ENCODE results near the gene VAMP7. TPM values are rescaled to one million over a fixed set of nuclear protein-coding genes. Genes with fewer than 3 reads are reported as not detected.
A peak's percentile ranks its signal among the peaks of the same experiment; 100 is the strongest.

Gene VAMP7
- total RNA-seq, 1 experiment from 2014 or later, result 31.5 TPM

GRCh38 chrX:155857561-155857960 lies 23.6 kb upstream of the VAMP7 start:
- Histone ChIP-seq H3K36me3 (ENCODE audit: control insufficient read depth, insufficient read depth, low read length) (no peaks in the 10 kb centered on the region), H3K4me3 (ENCODE audit: low read depth, low read length) (no peak overlapping the region), H3K9me3 (no peaks in the 10 kb centered on the region), H3K27me3 (replicated peaks; ENCODE audit: control insufficient read depth, insufficient read depth, low read length) (no peaks in the 10 kb centered on the region), H3K4me1 (no peaks in the 10 kb centered on the region)
- H3K27me3 Mint-ChIP-seq (ENCODE audit: insufficient read depth, unreplicated experiment), result peaks cover 6% of the 10 kb centered on the region
- peak in 1 of 2 experiments; percentile 26 for TF ChIP-seq CTCF (IDR thresholded peaks at IDR 0.05; ENCODE audit: insufficient read depth in 1 of 2, low read depth in 1 of 2, low read length in 1 of 2, severe bottlenecking in 1 of 2, unreplicated experiment in 1 of 2)
- H3K4me1 Mint-ChIP-seq (ENCODE audit: low read depth, unreplicated experiment), result no peaks in the 10 kb centered on the region
- no peaks in the 10 kb centered on the region for H3K36me3 Mint-ChIP-seq (ENCODE audit: insufficient read depth, unreplicated experiment)
- H3K9me3 Mint-ChIP-seq (ENCODE audit: unreplicated experiment), result no peaks in the 10 kb centered on the region
- intact Hi-C loops (cut with micrococcal nuclease; ENCODE audit: unreplicated experiment), result no loop called here
- BruUV-seq (replicated peaks), result no TSS peak
- ChIA-PET POLR2A (no interaction called here), CTCF (no interaction called here)
- peak in 1 of 2 experiments; percentile 1 for DNase-seq
- no peak overlapping the region for H3K27ac Mint-ChIP-seq (ENCODE audit: unreplicated experiment)
- H3K4me3 Mint-ChIP-seq (ENCODE audit: unreplicated experiment), result no peak overlapping the region

- ChIA-PET POLR2A (no interaction called here), CTCF (no interaction called here)
- H3K4me3 Mint-ChIP-seq (ENCODE audit: unreplicated experiment), result no peak overlapping the region
- no TSS peak for BruUV-seq (replicated peaks)
- H3K9me3 Mint-ChIP-seq (ENCODE audit: unreplicated experiment), result peaks cover 17% of the 10 kb centered on the region
- Histone ChIP-seq H3K4me1 (no peaks in the 10 kb centered on the region), H3K27me3 (replicated peaks; ENCODE audit: control insufficient read depth, insufficient read depth, low read length) (no peaks in the 10 kb centered on the region), H3K4me3 (ENCODE audit: low read depth, low read length) (no peak overlapping the region), H3K36me3 (ENCODE audit: control insufficient read depth, insufficient read depth, low read length) (no peaks in the 10 kb centered on the region), H3K9me3 (no peaks in the 10 kb centered on the region)
- H3K27me3 Mint-ChIP-seq (ENCODE audit: insufficient read depth, unreplicated experiment), result peaks cover 3% of the 10 kb centered on the region
- no peak for DNase-seq
- no peak for TF ChIP-seq CTCF (IDR thresholded peaks at IDR 0.05; ENCODE audit: insufficient read depth in 1 of 2, low read depth in 1 of 2, low read length in 1 of 2, severe bottlenecking in 1 of 2, unreplicated experiment in 1 of 2)
- no peaks in the 10 kb centered on the region for H3K4me1 Mint-ChIP-seq (ENCODE audit: low read depth, unreplicated experiment)
- no peak overlapping the region for H3K27ac Mint-ChIP-seq (ENCODE audit: unreplicated experiment)
- H3K36me3 Mint-ChIP-seq (ENCODE audit: insufficient read depth, unreplicated experiment), result no peaks in the 10 kb centered on the region
- intact Hi-C loops (cut with micrococcal nuclease; ENCODE audit: unreplicated experiment), result no loop called here
Observed at GRCh38 chrX:155864655-155865054, 16.5 kb upstream of the VAMP7 start.

- Mint-ChIP-seq H3K4me3 (ENCODE audit: unreplicated experiment) (no peak overlapping the region), H3K36me3 (ENCODE audit: insufficient read depth, unreplicated experiment) (no peaks in the 10 kb centered on the region), H3K4me1 (ENCODE audit: low read depth, unreplicated experiment) (no peaks in the 10 kb centered on the region), H3K27me3 (ENCODE audit: insufficient read depth, unreplicated experiment) (peaks cover 3% of the 10 kb centered on the region), H3K9me3 (ENCODE audit: unreplicated experiment) (peaks cover 21% of the 10 kb centered on the region), H3K27ac (ENCODE audit: unreplicated experiment) (no peak overlapping the region)
- Histone ChIP-seq H3K4me3 (ENCODE audit: low read depth, low read length) (no peak overlapping the region), H3K9me3 (no peaks in the 10 kb centered on the region), H3K4me1 (no peaks in the 10 kb centered on the region), H3K27me3 (replicated peaks; ENCODE audit: control insufficient read depth, insufficient read depth, low read length) (no peaks in the 10 kb centered on the region), H3K36me3 (ENCODE audit: control insufficient read depth, insufficient read depth, low read length) (no peaks in the 10 kb centered on the region)
- DNase-seq, result no peak
- no TSS peak for BruUV-seq (replicated peaks)
- POLR2A ChIA-PET, result no interaction called here
- intact Hi-C loops (cut with micrococcal nuclease; ENCODE audit: unreplicated experiment), result no loop called here
- CTCF ChIA-PET, result no interaction called here
- no peak for TF ChIP-seq CTCF (IDR thresholded peaks at IDR 0.05; ENCODE audit: insufficient read depth in 1 of 2, low read depth in 1 of 2, low read length in 1 of 2, severe bottlenecking in 1 of 2, unreplicated experiment in 1 of 2)
Observed at GRCh38 chrX:155865193-155865592, 16.0 kb upstream of the VAMP7 start.

Data from Caco-2 (cell line).